ENCODE results near the gene FGGY. TPM values are rescaled to one million over a fixed set of nuclear protein-coding genes. Genes with fewer than 3 reads are reported as not detected.

The FGGY gene
- total and polyA plus RNA-seq, 2 donors (not counting 3 experiments of a cell fraction or from before 2014, with no cell fraction given) = 5.6 to 6.4 TPM

- no TSS peak for BruUV-seq (replicated peaks)
- H3K79me2 ChIP-seq (ENCODE audit: control insufficient read depth, insufficient read depth, low read length) = no peaks in the 10 kb centered on the region
These were observed 252.4 kb downstream of the FGGY start for GRCh38 chr1:59549066-59549837.

More at GRCh38 chr1:59549066-59549837, 252.4 kb downstream of the FGGY start:
- Histone ChIP-seq H2AFZ (ENCODE audit: low read depth, low read length) (no peak overlapping the region), H3K27me3 (ENCODE audit: control insufficient read depth in 2 of 2, insufficient read depth in 2 of 2, low read length in 2 of 2) (no peaks in the 10 kb centered on the region), H3K9ac (replicated peaks; ENCODE audit: extremely low read depth, insufficient read depth, low read length) (no peak overlapping the region), H3K4me2 (ENCODE audit: insufficient read depth, low read length) (no peak overlapping the region), H3K4me1 (ENCODE audit: control insufficient read depth, extremely low read depth, insufficient read depth, low read length) (no peaks in the 10 kb centered on the region), H3K9me1 (replicated peaks; ENCODE audit: control insufficient read depth, extremely low read depth, insufficient read depth, low read length) (no peaks in the 10 kb centered on the region), H3K4me3 (replicated peaks in 1 of 3; ENCODE audit: insufficient read depth in 1 of 3, low read depth in 1 of 3, low read length in 3 of 3) (no peak overlapping the region), H3K27ac (ENCODE audit: insufficient read depth, low read depth, low read length) (no peak overlapping the region), H3K9me3 (replicated peaks; ENCODE audit: control insufficient read depth, insufficient read depth, low read length) (no peaks in the 10 kb centered on the region), H4K20me1 (replicated peaks; ENCODE audit: control insufficient read depth, extremely low read depth, insufficient read depth, low read length) (no peaks in the 10 kb centered on the region), H3K36me3 (ENCODE audit: control insufficient read depth in 2 of 2, extremely low read depth in 1 of 2, insufficient read depth in 2 of 2, low read length in 2 of 2) (no peaks in the 10 kb centered on the region)
- no peak for TF ChIP-seq FOS (IDR thresholded peaks at IDR 0.05; ENCODE audit: borderline replicate concordance, insufficient read depth, low read length)
- no peak for TF ChIP-seq GATA2 (IDR thresholded peaks at IDR 0.05; ENCODE audit: insufficient read depth, insufficient read length, low read depth, low read length)
- TF ChIP-seq POLR2AphosphoS5 (IDR thresholded peaks at IDR 0.05; ENCODE audit: insufficient read depth, low read depth, low read length) = no peak
- TF ChIP-seq JUN (IDR thresholded peaks at IDR 0.05; ENCODE audit: borderline replicate concordance, insufficient read depth, insufficient read length, low read depth) = no peak
- TF ChIP-seq POLR2A (IDR thresholded peaks at IDR 0.05; ENCODE audit: low read depth, low read length) = no peak
- TF ChIP-seq EZH2 (IDR thresholded peaks at IDR 0.05; ENCODE audit: borderline replicate concordance, low read depth, low read length, severe bottlenecking) = no peak
- TF ChIP-seq MAX (IDR thresholded peaks at IDR 0.05; ENCODE audit: insufficient read depth, insufficient read length) = no peak
- no peak for TF ChIP-seq CTCF (IDR thresholded peaks at IDR 0.05; ENCODE audit: extremely low read depth in 1 of 2, insufficient read depth in 1 of 2, low read depth in 1 of 2, low read length in 2 of 2)
- TF ChIP-seq MYC (IDR thresholded peaks at IDR 0.05; ENCODE audit: low read depth, low read length) = no peak
- dilution Hi-C loops (cut with MboI; ENCODE audit: extremely low pct_ligation_motif_present, low sequenced_read_pairs) = no loop called here
- intact Hi-C loops (cut with micrococcal nuclease) = no loop called here
- DNase-seq (ENCODE audit: low read depth, low spot score) (no peak), FAIRE-seq (no peak)
- ChIA-PET POLR2A (no interaction called here), CTCF (interaction anchor here (1.1 kb wide), 1 partner anchor 11 kb away, joined by 3 read pairs; no protein-coding TSS in a partner anchor)

Measured in endothelial cell of umbilical vein (primary cell).